Mesendoderm (in vitro differentiated cells): ENCODE measurements around the gene RARRES2.

Experiments
- DNase-seq: peaks from one replicate; pipeline ENCODE4 v3.0.0; 2013
- H2AK5ac ChIP-seq: 2 replicates; pipeline ENCODE4 v1.6.1; 2013; ENCODE audit warnings: low read length, inconsistent platforms
- H2BK120ac ChIP-seq: 2 replicates; pipeline ENCODE4 v1.6.1; 2013; ENCODE audit warnings: low read depth, mild to moderate bottlenecking, low read length, moderate library complexity, mixed read lengths
- H2BK15ac ChIP-seq: replicated peaks from 2 replicates; pipeline ENCODE4 v1.6.1; 2013; ENCODE audit warnings: low read depth, mild to moderate bottlenecking, moderate library complexity
- H2BK5ac ChIP-seq: 2 replicates; pipeline ENCODE4 v1.6.1; 2013; ENCODE audit warnings: low read length, inconsistent platforms
- H3K18ac ChIP-seq: 2 replicates; pipeline ENCODE4 v1.6.1; 2013; ENCODE audit warnings: mild to moderate bottlenecking, low read length, mixed read lengths
- H3K23ac ChIP-seq: one replicate; pipeline ENCODE4 v1.6.1; 2013; ENCODE audit warnings: low read length
- H3K27ac ChIP-seq: 2 replicates; pipeline ENCODE4 v1.5.1; 2013; ENCODE audit warnings: low read depth, mild to moderate bottlenecking, inconsistent platforms, low read length, moderate library complexity
- H3K27me3 ChIP-seq: 2 replicates; pipeline ENCODE4 v1.6.1; 2013; ENCODE audit warnings: low read length, control low read depth, mild to moderate bottlenecking, inconsistent platforms; ENCODE audit not compliant: insufficient read depth, poor library complexity
- H3K36me3 ChIP-seq: 2 replicates; pipeline ENCODE4 v1.6.1; 2013; ENCODE audit warnings: low read length, inconsistent platforms; ENCODE audit not compliant: control insufficient read depth, insufficient read depth
- H3K4ac ChIP-seq: one replicate; pipeline ENCODE4 v1.6.1; 2013; ENCODE audit warnings: low read depth, mild to moderate bottlenecking, low read length, moderate library complexity
- H3K4me1 ChIP-seq: 2 replicates; pipeline ENCODE4 v1.6.1; 2013; ENCODE audit warnings: low read depth, low read length, inconsistent platforms; ENCODE audit not compliant: control insufficient read depth
- H3K4me2 ChIP-seq: 2 replicates; pipeline ENCODE4 v1.6.1; 2013; ENCODE audit warnings: low read length
- H3K4me3 ChIP-seq: 2 replicates; pipeline ENCODE4 v1.5.1; 2013; ENCODE audit warnings: mild to moderate bottlenecking, low read length
- H3K56ac ChIP-seq: one replicate; pipeline ENCODE4 v1.6.1; 2013; ENCODE audit warnings: low read length
- H3K79me1 ChIP-seq: 2 replicates; pipeline ENCODE4 v1.6.1; 2013; ENCODE audit warnings: low read length, inconsistent platforms
- H3K79me2 ChIP-seq: 2 replicates; pipeline ENCODE4 v1.6.1; 2013; ENCODE audit warnings: mild to moderate bottlenecking, low read length; ENCODE audit not compliant: control insufficient read depth, insufficient read depth
- H3K9ac ChIP-seq: 2 replicates; pipeline ENCODE4 v1.6.1; 2013; ENCODE audit warnings: low read length, inconsistent platforms
- H4K5ac ChIP-seq: one replicate; pipeline ENCODE4 v1.6.1; 2013; ENCODE audit warnings: low read length
- H4K8ac ChIP-seq: one replicate; pipeline ENCODE4 v1.6.1; 2013; ENCODE audit warnings: low read depth, mild to moderate bottlenecking, control low read depth, low read length, moderate library complexity
- WGBS: extraction: QIAGEN DNeasy Blood & Tissue Kit; methylation state at CpG from one replicate; pipeline ENCODE4 v1.1.7; 2013; ENCODE audit warnings: low lambda C conversion rate, missing lambda C conversion rate; ENCODE audit not compliant: insufficient coverage; ENCODE audit errors: extremely low coverage; 5-methylcytosine and 5-hydroxymethylcytosine counted together

RARRES2 gene

GRCh38 chr7:150363370-150363769 lies 21.9 kb upstream of the RARRES2 start:
- Histone ChIP-seq H2BK5ac (no peak overlapping the region), H3K56ac (no peak overlapping the region), H3K79me2 (no peaks in the 10 kb centered on the region), H3K9ac (no peak overlapping the region), H2BK120ac (no peak overlapping the region), H2AK5ac (no peak overlapping the region), H3K27me3 (no peaks in the 10 kb centered on the region), H3K4me2 (no peak overlapping the region), H3K36me3 (no peaks in the 10 kb centered on the region), H3K18ac (no peak overlapping the region), H4K5ac (no peak overlapping the region), H3K23ac (no peak overlapping the region), H3K4ac (no peak overlapping the region), H3K79me1 (no peaks in the 10 kb centered on the region), H4K8ac (no peak overlapping the region), H2BK15ac (no peak overlapping the region), H3K27ac (no peak overlapping the region), H3K4me3 (no peak overlapping the region), H3K4me1 (no peaks in the 10 kb centered on the region)
- no peak for DNase-seq
- whole genome bisulfite sequencing = no CpG with 5 or more reads among the region's 4 CpGs

DNA sequence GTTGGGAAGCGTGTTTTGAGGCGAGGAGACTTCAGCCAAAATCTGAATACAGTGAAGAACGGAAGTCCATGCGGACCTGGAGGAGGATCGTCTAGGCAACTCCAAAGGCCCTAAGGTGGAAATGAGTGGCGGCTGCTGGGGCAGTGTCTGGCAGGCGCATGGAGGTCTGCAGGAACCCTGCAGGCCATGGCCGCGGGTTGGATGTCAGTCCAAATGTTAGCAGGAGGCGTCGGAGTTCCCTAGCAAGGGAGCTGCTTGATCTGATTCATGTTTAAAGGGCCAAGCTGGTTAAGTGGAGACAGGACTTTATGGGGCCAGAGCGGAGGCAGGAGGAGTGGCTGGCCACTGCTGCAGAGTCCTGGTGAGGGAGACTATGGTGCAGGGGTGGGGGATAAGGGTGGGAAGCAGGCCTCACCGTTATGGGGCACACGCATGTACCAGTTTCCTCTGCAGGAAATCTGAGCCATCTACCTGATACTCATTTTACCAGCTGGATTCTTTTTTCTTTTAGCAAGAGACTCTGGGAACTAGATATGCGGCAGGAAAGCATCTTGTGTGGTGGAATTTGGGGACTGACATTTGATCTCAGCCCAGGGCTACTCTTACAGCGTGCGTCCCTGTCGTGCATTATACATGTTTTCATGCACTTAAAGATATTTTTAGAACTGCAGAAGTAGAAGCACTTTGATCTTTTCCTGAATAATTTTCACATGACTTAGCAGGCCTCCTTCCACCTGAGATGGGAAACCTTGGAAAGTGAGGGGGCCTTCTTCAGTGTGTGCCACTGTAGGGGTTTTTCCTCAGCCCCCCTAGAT lies 20.6 kb upstream of the RARRES2 start:
- Histone ChIP-seq H3K27me3 (no peaks in the 10 kb centered on the region), H3K4ac (no peak overlapping the region), H3K36me3 (no peaks in the 10 kb centered on the region), H3K9ac (no peak overlapping the region), H4K5ac (no peak overlapping the region), H2AK5ac (no peak overlapping the region), H3K79me2 (no peaks in the 10 kb centered on the region), H3K4me3 (no peak overlapping the region), H4K8ac (no peak overlapping the region), H3K23ac (peak overlapping the region; percentile 89), H3K4me1 (no peaks in the 10 kb centered on the region), H2BK5ac (no peak overlapping the region), H3K79me1 (no peaks in the 10 kb centered on the region), H2BK15ac (no peak overlapping the region), H2BK120ac (no peak overlapping the region), H3K18ac (peak overlapping the region; percentile 9), H3K56ac (peak overlapping the region; percentile 67), H3K4me2 (no peak overlapping the region), H3K27ac (peak overlapping the region; percentile 53)
- DNase-seq = no peak
- no CpG with 5 or more reads among the region's 18 CpGs for WGBS

DNA sequence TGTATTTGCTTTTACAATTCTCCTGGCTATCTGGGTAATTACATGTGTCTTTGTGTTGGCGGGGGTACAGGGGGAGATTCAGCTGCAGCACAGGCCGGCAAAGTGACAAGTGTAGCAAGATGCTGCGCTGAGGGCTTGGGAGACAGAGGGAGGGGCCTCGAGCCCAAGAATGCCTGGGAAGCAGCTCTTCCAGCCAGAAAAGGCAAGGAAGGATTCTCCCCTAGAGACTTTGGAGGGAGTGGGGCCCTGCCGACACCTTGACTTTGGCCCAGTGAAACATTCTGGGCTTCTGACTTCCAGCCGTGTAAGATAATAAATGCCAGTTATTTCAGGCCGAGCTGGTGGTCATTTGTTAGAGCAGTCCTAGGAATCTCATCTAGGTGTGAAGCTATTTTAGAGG lies 20.0 kb upstream of the RARRES2 start:
- Histone ChIP-seq H3K18ac (peak overlapping the region; percentile 9), H3K9ac (no peak overlapping the region), H2BK120ac (no peak overlapping the region), H4K5ac (no peak overlapping the region), H3K4ac (no peak overlapping the region), H2BK15ac (no peak overlapping the region), H3K27me3 (no peaks in the 10 kb centered on the region), H4K8ac (no peak overlapping the region), H2BK5ac (no peak overlapping the region), H3K36me3 (no peaks in the 10 kb centered on the region), H3K27ac (peak overlapping the region; percentile 53), H3K4me2 (no peak overlapping the region), H3K79me1 (no peaks in the 10 kb centered on the region), H3K23ac (no peak overlapping the region), H3K56ac (no peak overlapping the region), H3K79me2 (no peaks in the 10 kb centered on the region), H3K4me1 (no peaks in the 10 kb centered on the region), H3K4me3 (no peak overlapping the region), H2AK5ac (no peak overlapping the region)
- DNase-seq = no peak
- no CpG with 5 or more reads among the region's 7 CpGs for WGBS

GRCh38 chr7:150360363-150361058 lies 19.1 kb upstream of the RARRES2 start:
- Histone ChIP-seq H3K27ac (no peak overlapping the region), H3K4me1 (no peaks in the 10 kb centered on the region), H3K79me2 (no peaks in the 10 kb centered on the region), H3K23ac (no peak overlapping the region), H3K4ac (no peak overlapping the region), H3K9ac (no peak overlapping the region), H4K8ac (no peak overlapping the region), H3K4me3 (no peak overlapping the region), H2BK120ac (no peak overlapping the region), H2BK15ac (no peak overlapping the region), H3K18ac (no peak overlapping the region), H4K5ac (no peak overlapping the region), H3K27me3 (no peaks in the 10 kb centered on the region), H3K56ac (no peak overlapping the region), H3K36me3 (no peaks in the 10 kb centered on the region), H2AK5ac (no peak overlapping the region), H3K79me1 (no peaks in the 10 kb centered on the region), H3K4me2 (no peak overlapping the region), H2BK5ac (no peak overlapping the region)
- WGBS = no CpG with 5 or more reads among the region's 5 CpGs
- DNase-seq = no peak

- no peak for DNase-seq
- H3K4me1 ChIP-seq = no peaks in the 10 kb centered on the region
- H2BK5ac ChIP-seq = no peak overlapping the region
- H3K27me3 ChIP-seq = no peaks in the 10 kb centered on the region
- no peak overlapping the region for H3K9ac ChIP-seq
- H3K56ac ChIP-seq = no peak overlapping the region
- no peak overlapping the region for H2BK120ac ChIP-seq
- H3K4ac ChIP-seq = no peak overlapping the region
- no peak overlapping the region for H3K23ac ChIP-seq
- H3K18ac ChIP-seq = no peak overlapping the region
- no peak overlapping the region for H3K27ac ChIP-seq
- H3K79me1 ChIP-seq = no peaks in the 10 kb centered on the region
- WGBS = no CpG with 5 or more reads among the region's 2 CpGs
- no peak overlapping the region for H2BK15ac ChIP-seq
- no peaks in the 10 kb centered on the region for H3K79me2 ChIP-seq
- H3K36me3 ChIP-seq = no peaks in the 10 kb centered on the region
- H4K5ac ChIP-seq = no peak overlapping the region
- no peak overlapping the region for H3K4me3 ChIP-seq
- H3K4me2 ChIP-seq = no peak overlapping the region
- H4K8ac ChIP-seq = no peak overlapping the region
- H2AK5ac ChIP-seq = peak overlapping the region; percentile 45
Measured at GRCh38 chr7:150359622-150360362, 18.4 kb upstream of the RARRES2 start.
